Right forelimb (tissue), 1 donor: Measurements from ENCODE around the gene KRTAP10-8.
"Not testable (repeated sequence)": the region's sequence is repeated elsewhere in the genome, so short reads cannot be mapped to it uniquely, and the experiment has no call there.

Experiments used
- DNase-seq: peaks from one replicate; pipeline ENCODE4 v3.0.0-alpha.2; 2018

KRTAP10-8 gene

GRCh38 chr21:44599264-44600029, 12.4 kb upstream of the KRTAP10-8 start:
- DNase-seq, result no peak

GRCh38 chr21:44600118-44600978, 11.5 kb upstream of the KRTAP10-8 start, which contains the start of gene KRTAP10-7:
KRTAP10-7 (plus strand) TSS chr21:44600597; CDS start chr21:44600622, 25 bp downstream.
- DNase-seq, result not testable (repeated sequence)

GRCh38 chr21:44601091-44601490, 10.8 kb upstream of the KRTAP10-8 start:
- DNase-seq, result not testable (repeated sequence)

- DNase-seq, result no peak
Measured at GRCh38 chr21:44601596-44602462, 10.1 kb upstream of the KRTAP10-8 start.

GRCh38 chr21:44602463-44602850, 9.4 kb upstream of the KRTAP10-8 start:
- no peak for DNase-seq

- no peak for DNase-seq
Measured at GRCh38 chr21:44603109-44603875, 8.6 kb upstream of the KRTAP10-8 start.

GRCh38 chr21:44603911-44604310, 8.0 kb upstream of the KRTAP10-8 start:
- DNase-seq, result no peak

GRCh38 chr21:44606495-44606894, 5.4 kb upstream of the KRTAP10-8 start:
- DNase-seq, result no peak

GRCh38 chr21:44609193-44609592, 2.7 kb upstream of the KRTAP10-8 start:
- no peak for DNase-seq

GRCh38 chr21:44610157-44610843, 1.6 kb upstream of the KRTAP10-8 start:
- DNase-seq, result not testable (repeated sequence)

GRCh38 chr21:44611551-44611950, 328 bp upstream of the KRTAP10-8 start:
- DNase-seq, result no peak

- DNase-seq, result no peak
Measured at GRCh38 chr21:44612669-44613229, 870 bp downstream of the KRTAP10-8 start.

GRCh38 chr21:44613386-44614155, 1.7 kb downstream of the KRTAP10-8 start:
- DNase-seq, result no peak

- no peak for DNase-seq
Measured at GRCh38 chr21:44614161-44614631, 2.3 kb downstream of the KRTAP10-8 start.

- DNase-seq, result no peak
Measured at GRCh38 chr21:44614961-44615391, 3.1 kb downstream of the KRTAP10-8 start.

GRCh38 chr21:44615466-44615865, 3.6 kb downstream of the KRTAP10-8 start:
- no peak for DNase-seq

- no peak for DNase-seq
Measured at GRCh38 chr21:44615911-44616590, 4.2 kb downstream of the KRTAP10-8 start.

- no peak for DNase-seq
Measured at GRCh38 chr21:44616591-44616926, 4.7 kb downstream of the KRTAP10-8 start.

GRCh38 chr21:44617071-44617501, 5.2 kb downstream of the KRTAP10-8 start:
- DNase-seq, result no peak

GRCh38 chr21:44618504-44618903, 6.6 kb downstream of the KRTAP10-8 start:
- DNase-seq, result no peak
